ENCODE data around the gene TBL1XR1. TPM values are rescaled to one million over a fixed set of nuclear protein-coding genes. Genes with fewer than 3 reads are reported as not detected.
"Not testable (repeated sequence)": the region's sequence is repeated elsewhere in the genome, so short reads cannot be mapped to it uniquely, and the experiment has no call there.

The TBL1XR1 gene
- total RNA-seq, 1 donor from 2014 or later, result 169 TPM

- intact Hi-C loops (cut with micrococcal nuclease), result no loop called here
These were observed 11.5 kb upstream of the TBL1XR1 start for GRCh38 chr3:177208781-177209180.

- intact Hi-C loops (cut with micrococcal nuclease), result no loop called here
These were observed 10.9 kb upstream of the TBL1XR1 start for GRCh38 chr3:177208223-177208622.

- intact Hi-C loops (cut with micrococcal nuclease), result no loop called here
These were observed 9.7 kb upstream of the TBL1XR1 start for GRCh38 chr3:177206936-177207335.

GRCh38 chr3:177203689-177204395, 6.6 kb upstream of the TBL1XR1 start:
- intact Hi-C loops (cut with micrococcal nuclease), result no loop called here

GRCh38 chr3:177203016-177203415, 5.7 kb upstream of the TBL1XR1 start:
- intact Hi-C loops (cut with micrococcal nuclease), result not testable (repeated sequence)

GRCh38 chr3:177201700-177202397, 4.6 kb upstream of the TBL1XR1 start:
- intact Hi-C loops (cut with micrococcal nuclease), result loop anchor here (1.0 kb wide), 2 partner anchors 22 to 116 kb away; no protein-coding TSS in a partner anchor

DNA sequence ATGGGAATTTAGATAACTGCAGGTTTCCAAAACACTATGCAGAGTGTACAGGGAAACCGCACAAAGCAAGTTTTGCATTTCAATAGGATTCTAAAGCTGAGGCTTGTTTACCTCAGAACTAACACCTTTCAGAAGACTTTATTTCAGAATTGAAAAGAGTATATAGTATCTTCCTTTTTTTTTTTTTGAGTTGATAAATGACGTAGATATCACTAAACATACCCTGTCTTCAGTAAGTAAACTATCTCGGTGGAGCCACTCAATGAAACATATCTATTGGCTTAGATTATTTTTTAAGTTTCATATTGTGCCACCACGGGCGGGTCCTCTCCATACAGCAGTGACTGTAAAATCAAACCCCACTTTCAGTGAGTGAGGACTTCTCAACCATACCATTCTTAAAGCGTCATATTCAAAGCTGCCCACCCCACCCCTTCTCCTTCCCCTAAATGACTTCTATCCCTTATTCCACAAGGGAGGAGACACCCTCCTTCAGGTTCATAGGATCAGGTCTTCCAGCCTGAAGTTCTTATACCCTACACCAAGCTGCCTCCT, 2.0 kb upstream of the TBL1XR1 start:
- intact Hi-C loops (cut with micrococcal nuclease), result loop anchor here (2.0 to 10.0 kb wide), 4 partner anchors 43 to 576 kb away; no protein-coding TSS in a partner anchor

DNA sequence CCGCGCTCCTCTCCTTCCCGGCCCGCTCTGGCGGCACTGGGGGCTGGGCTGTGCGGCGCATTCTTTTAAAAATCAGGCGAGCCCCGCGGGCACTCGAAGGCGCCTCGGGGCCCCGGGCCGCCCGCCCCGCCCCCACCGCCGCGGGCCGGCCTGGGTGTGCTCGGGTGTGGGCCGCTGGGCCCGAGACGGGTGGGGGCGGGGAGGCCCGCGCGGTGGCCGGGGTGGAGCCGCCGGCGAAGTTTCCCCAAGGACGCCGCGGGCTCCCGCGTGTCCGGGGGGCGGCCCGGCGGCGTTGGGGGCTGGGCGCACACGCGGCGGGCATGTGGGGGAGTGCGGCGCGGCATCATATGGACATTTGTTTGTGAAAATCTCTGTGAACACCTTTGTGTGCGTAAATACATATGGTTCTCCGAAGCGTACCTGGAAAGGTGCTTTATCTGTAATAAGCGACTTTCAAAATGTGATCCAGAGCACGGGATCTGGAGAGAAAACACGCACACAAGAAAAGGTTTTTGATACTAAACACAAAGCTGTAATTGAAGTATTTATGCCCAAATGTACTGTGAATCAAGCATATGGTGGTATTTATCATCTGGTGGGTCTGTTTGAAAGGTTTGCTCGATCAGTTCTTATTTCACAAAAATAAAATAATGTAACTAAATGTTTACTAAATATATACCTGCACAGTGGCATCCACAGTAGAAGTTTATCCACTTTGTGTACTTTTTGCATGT, 612 bp upstream of the TBL1XR1 start:
- intact Hi-C loops (cut with micrococcal nuclease), result loop anchor here (1.0 to 10.0 kb wide), 8 partner anchors 44 to 577 kb away; no protein-coding TSS in a partner anchor

GRCh38 chr3:177196456-177197040, 734 bp downstream of the TBL1XR1 start:
- intact Hi-C loops (cut with micrococcal nuclease), result loop anchor here (1.0 to 10.0 kb wide), 6 partner anchors 46 to 578 kb away; no protein-coding TSS in a partner anchor

GRCh38 chr3:177196008-177196455, 1.2 kb downstream of the TBL1XR1 start:
- intact Hi-C loops (cut with micrococcal nuclease), result loop anchor here (2.0 to 10.0 kb wide), 5 partner anchors 46 to 579 kb away; no protein-coding TSS in a partner anchor

- intact Hi-C loops (cut with micrococcal nuclease), result loop anchor here (1.0 to 10.0 kb wide), 4 partner anchors 47 to 579 kb away; no protein-coding TSS in a partner anchor
These were observed 1.9 kb downstream of the TBL1XR1 start for GRCh38 chr3:177195242-177195991.

- intact Hi-C loops (cut with micrococcal nuclease), result loop anchor here (10.0 kb wide), 1 partner anchor 581 kb away; no protein-coding TSS in a partner anchor
These were observed 3.0 kb downstream of the TBL1XR1 start for GRCh38 chr3:177194299-177194698.

GRCh38 chr3:177193688-177194268, 3.5 kb downstream of the TBL1XR1 start:
- intact Hi-C loops (cut with micrococcal nuclease), result loop anchor here (10.0 kb wide), 1 partner anchor 581 kb away; no protein-coding TSS in a partner anchor

- intact Hi-C loops (cut with micrococcal nuclease), result loop anchor here (10.0 kb wide), 1 partner anchor 582 kb away; no protein-coding TSS in a partner anchor
These were observed 4.0 kb downstream of the TBL1XR1 start for GRCh38 chr3:177193275-177193674.

GRCh38 chr3:177190756-177191681, 6.3 kb downstream of the TBL1XR1 start:
- intact Hi-C loops (cut with micrococcal nuclease), result loop anchor here (10.0 kb wide), 1 partner anchor 584 kb away; no protein-coding TSS in a partner anchor

- intact Hi-C loops (cut with micrococcal nuclease), result loop anchor here (10.0 kb wide), 1 partner anchor 585 kb away; no protein-coding TSS in a partner anchor
These were observed 7.1 kb downstream of the TBL1XR1 start for GRCh38 chr3:177190184-177190583.

DNA sequence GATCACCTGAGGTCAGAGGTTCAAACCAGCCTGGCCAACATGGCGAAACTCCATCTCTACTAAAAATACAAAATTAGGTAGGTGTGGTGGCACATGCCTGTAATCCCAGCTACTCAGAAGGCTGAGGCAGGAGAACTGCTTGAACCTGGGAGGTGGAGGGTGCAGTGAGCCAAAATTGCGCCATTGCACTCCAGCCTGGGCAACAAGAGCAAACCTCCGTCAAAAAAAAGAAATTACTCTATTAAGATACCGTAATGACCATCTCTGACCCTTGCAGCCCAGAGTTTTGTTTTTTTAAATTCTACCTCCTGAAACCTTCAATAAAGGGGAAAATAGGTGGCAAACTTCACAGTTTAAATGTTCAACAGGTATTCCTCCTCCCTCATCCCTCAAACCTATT, 9.0 kb downstream of the TBL1XR1 start:
- intact Hi-C loops (cut with micrococcal nuclease), result not testable (repeated sequence)

DNA sequence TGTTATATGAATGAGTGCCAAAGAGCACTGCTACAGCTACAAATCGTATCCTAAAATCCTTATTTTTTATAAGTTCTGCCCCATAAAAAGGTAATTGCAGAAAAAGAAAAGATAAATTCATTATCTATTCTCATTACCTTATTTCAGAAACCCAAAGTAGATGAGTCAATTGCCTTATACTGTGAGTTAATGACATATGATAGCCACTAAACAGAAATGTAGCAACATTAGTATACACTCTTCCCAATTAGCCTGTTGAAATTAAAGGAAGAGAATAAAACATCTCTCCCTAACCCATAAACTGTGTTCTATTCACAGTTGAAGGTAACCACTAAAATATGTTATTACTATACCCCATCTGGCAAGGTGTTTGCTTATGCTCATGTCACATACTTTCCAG, 11.0 kb downstream of the TBL1XR1 start:
- intact Hi-C loops (cut with micrococcal nuclease), result no loop called here

Measured in T-helper 2 cell treated with Interferon-gamma antibody and Interleukin-4, amounts not matched to agents 100 ng/mL and 5 ng/mL, for 36 hours (primary cell).